IMR-90 (cell line): ENCODE data around the gene CACNG7. TPM values are rescaled to one million over a fixed set of nuclear protein-coding genes. Genes with fewer than 3 reads are reported as not detected.

Experiments used
- ATAC-seq: fragments of 200-7000 bp; cut with Tn5 transposase; 2 replicates; pipeline ENCODE4 v1.9.1; 2020; ENCODE audit warnings: low read depth, mild to moderate bottlenecking, moderate library complexity
- BruUV-seq: library from RNA; stranded (reverse); fragments of 400-500 nt; replicated peaks from 2 replicates; lab custom pipeline; 2021; lab: Mats Ljungman, UMichigan
- CTCF ChIA-PET: fragments of 300-600 bp; formaldehyde crosslinking; extraction: SDS; loops from one replicate; lab custom pipeline; 2021; ENCODE audit warnings: antibody characterized with exemption; lab: Yijun Ruan, JAX
- POLR2A ChIA-PET: fragments of 300-600 bp; sonication (Branson Sonifier 250); formaldehyde crosslinking; loops from one replicate; lab custom pipeline; 2022; ENCODE audit warnings: antibody characterized with exemption; ENCODE audit not compliant: unreplicated experiment; lab: Charles Lee
- DNase-seq: peaks from one replicate; pipeline ENCODE4 v3.0.0; 2013
- H2AFZ ChIP-seq: replicated peaks from 2 replicates; pipeline ENCODE3; 2013; ENCODE audit warnings: low read length, mild to moderate bottlenecking; ENCODE audit not compliant: poor library complexity
- H2AK5ac ChIP-seq: 2 replicates; pipeline ENCODE4 v1.6.1; 2013; ENCODE audit warnings: low read depth, low read length, inconsistent platforms
- H2AK9ac ChIP-seq: replicated peaks from 2 replicates; pipeline ENCODE3; 2013; ENCODE audit warnings: mild to moderate bottlenecking, low read depth, low read length, moderate library complexity; ENCODE audit not compliant: poor library complexity
- H2BK120ac ChIP-seq: 2 replicates; pipeline ENCODE4 v1.6.1; 2013; ENCODE audit warnings: low read depth, low read length, inconsistent platforms
- H2BK15ac ChIP-seq: 3 replicates; pipeline ENCODE4 v1.6.1; 2013; ENCODE audit warnings: low read depth, low read length, inconsistent platforms
- H2BK20ac ChIP-seq: 2 replicates; pipeline ENCODE4 v1.6.1; 2013; ENCODE audit warnings: low read depth, mild to moderate bottlenecking, inconsistent platforms, low read length, moderate library complexity
- H2BK5ac ChIP-seq: 2 replicates; pipeline ENCODE4 v1.6.1; 2013; ENCODE audit warnings: mild to moderate bottlenecking, low read depth, low read length, inconsistent platforms; ENCODE audit not compliant: poor library complexity, severe bottlenecking
- H3K14ac ChIP-seq: replicated peaks from 2 replicates; pipeline ENCODE4 v1.6.1; 2013; ENCODE audit warnings: low read depth, low read length, inconsistent platforms
- H3K18ac ChIP-seq: 2 replicates; pipeline ENCODE4 v1.6.1; 2013; ENCODE audit warnings: low read depth, low read length, control low read depth
- H3K23ac ChIP-seq: 2 replicates; pipeline ENCODE4 v1.6.1; 2013; ENCODE audit warnings: low read depth, low read length, inconsistent platforms
- H3K27ac ChIP-seq: 2 replicates; pipeline ENCODE4 v1.5.1; 2013; ENCODE audit warnings: mild to moderate bottlenecking, control low read depth, low read length; ENCODE audit not compliant: insufficient read depth
- H3K27me3 ChIP-seq: 2 replicates; pipeline ENCODE4 v1.6.1; 2013; ENCODE audit warnings: low read length; ENCODE audit not compliant: control insufficient read depth, insufficient read depth
- H3K36me3 ChIP-seq: 2 replicates; pipeline ENCODE4 v1.6.1; 2013; ENCODE audit warnings: low read length, mixed read lengths; ENCODE audit not compliant: control insufficient read depth, insufficient read depth
- H3K4ac ChIP-seq: 2 replicates; pipeline ENCODE4 v1.6.1; 2013; ENCODE audit warnings: low read depth, low read length, inconsistent platforms
- H3K4me1 ChIP-seq: 2 replicates; pipeline ENCODE4 v1.6.1; 2013; ENCODE audit warnings: low read length, mixed read lengths; ENCODE audit not compliant: control insufficient read depth, insufficient read depth
- H3K4me2 ChIP-seq: 2 replicates; pipeline ENCODE4 v1.6.1; 2013; ENCODE audit warnings: low read depth, mild to moderate bottlenecking, control low read depth, low read length, moderate library complexity
- H3K4me3 ChIP-seq: 2 replicates; pipeline ENCODE4 v1.5.1; 2013; ENCODE audit warnings: low read depth, mild to moderate bottlenecking, control low read depth, low read length, moderate library complexity; ENCODE audit not compliant: insufficient read depth
- H3K56ac ChIP-seq: 2 replicates; pipeline ENCODE4 v1.6.1; 2013; ENCODE audit warnings: low read length, inconsistent platforms; ENCODE audit not compliant: insufficient read depth; ENCODE audit errors: extremely low read depth
- H3K79me1 ChIP-seq, 2 experiments: 2 replicates each; pipeline ENCODE4 v1.6.1; 2013; ENCODE audit warnings: low read length in 2 of 2, inconsistent platforms in 1 of 2, low read depth in 1 of 2
- H3K9ac ChIP-seq: 2 replicates; pipeline ENCODE4 v1.6.1; 2013; ENCODE audit warnings: low read depth, low read length, control low read depth
- H3K9me1 ChIP-seq: 2 replicates; pipeline ENCODE4 v1.6.1; 2013; ENCODE audit warnings: low read length, inconsistent platforms; ENCODE audit not compliant: insufficient read depth
- H3K9me3 ChIP-seq: 2 replicates; pipeline ENCODE4 v1.6.1; 2013; ENCODE audit warnings: low read length; ENCODE audit not compliant: control insufficient read depth, insufficient read depth
- H4K20me1 ChIP-seq: 2 replicates; pipeline ENCODE4 v1.6.1; 2013; ENCODE audit warnings: low read length, inconsistent platforms; ENCODE audit not compliant: insufficient read depth
- H4K5ac ChIP-seq: 2 replicates; pipeline ENCODE4 v1.6.1; 2013; ENCODE audit warnings: mild to moderate bottlenecking, low read depth, low read length, control low read depth
- H4K8ac ChIP-seq, 2 experiments: 2 replicates each; pipeline ENCODE4 v1.6.1; 2013; ENCODE audit warnings: low read depth in 2 of 2, low read length in 2 of 2, control low read depth in 1 of 2, inconsistent platforms in 1 of 2
- H4K91ac ChIP-seq: 2 replicates; pipeline ENCODE4 v1.6.1; 2013; ENCODE audit warnings: low read depth, low read length, inconsistent platforms; ENCODE audit not compliant: insufficient read depth
- POLR2A ChIP-seq: IDR thresholded peaks from 2 replicates; pipeline ENCODE4 v1.6.1; 2012; ENCODE audit warnings: mild to moderate bottlenecking, low read depth, low read length
- RAD21 ChIP-seq: IDR thresholded peaks from 2 replicates; pipeline ENCODE4 v1.6.1; 2012; ENCODE audit warnings: low read length, improper control_type of control experiment
- SMC3 ChIP-seq: fragments of 150-350 bp; IDR thresholded peaks from 2 replicates; pipeline ENCODE4 v1.6.1; 2016; ENCODE audit warnings: low read depth, mild to moderate bottlenecking, antibody characterized with exemption, low read length, moderate library complexity
- WGBS, 2 experiments: methylation state at CpG; one replicate each; pipeline versions ENCODE4 v1.1.5 to v1.1.7; 2013; ENCODE audit warnings: missing lambda C conversion rate in 2 of 2; ENCODE audit not compliant: insufficient read length in 1 of 2; ENCODE audit errors: extremely low coverage in 2 of 2; 5-methylcytosine and 5-hydroxymethylcytosine counted together
- dilution Hi-C: fragments of 300-500 bp; cut with HindIII; formaldehyde crosslinking; loops from one replicate; pipeline ENCODE4 v1.14.3; 2018; ENCODE audit warnings: low sequenced_read_pairs; ENCODE audit not compliant: unreplicated experiment
- in situ Hi-C: fragments of 300-500 bp; cut with MboI; formaldehyde crosslinking; loops from 3 replicates; pipeline ENCODE4 v1.14.3; 2019; ENCODE audit warnings: low sequenced_read_pairs, inconsistent platforms, mixed read lengths
- intact Hi-C: fragments of 100-400 bp; cut with micrococcal nuclease; formaldehyde crosslinking; loops from 2 replicates; pipeline ENCODE4 v1.10.0; 2022
- polyA plus RNA-seq, 3 experiments: library from polyadenylated mRNA; depleted of rRNA; stranded (reverse); fragments of >200 nt; gene quantifications; 2 replicates each; pipeline ENCODE4 v1.2.3, GENCODE V29; 2012; ENCODE audit warnings: low replicate concordance in 1 of 3
- total RNA-seq: library from RNA; depleted of rRNA; stranded (reverse); fragments of >200 nt; gene quantifications from 2 replicates; pipeline ENCODE4 v1.2.3, GENCODE V29; 2012

Gene CACNG7
- total and polyA plus RNA-seq, 2 of the 4 experiments (the other 2 are of a cell fraction), result 0.36 to 6.7 TPM

DNA sequence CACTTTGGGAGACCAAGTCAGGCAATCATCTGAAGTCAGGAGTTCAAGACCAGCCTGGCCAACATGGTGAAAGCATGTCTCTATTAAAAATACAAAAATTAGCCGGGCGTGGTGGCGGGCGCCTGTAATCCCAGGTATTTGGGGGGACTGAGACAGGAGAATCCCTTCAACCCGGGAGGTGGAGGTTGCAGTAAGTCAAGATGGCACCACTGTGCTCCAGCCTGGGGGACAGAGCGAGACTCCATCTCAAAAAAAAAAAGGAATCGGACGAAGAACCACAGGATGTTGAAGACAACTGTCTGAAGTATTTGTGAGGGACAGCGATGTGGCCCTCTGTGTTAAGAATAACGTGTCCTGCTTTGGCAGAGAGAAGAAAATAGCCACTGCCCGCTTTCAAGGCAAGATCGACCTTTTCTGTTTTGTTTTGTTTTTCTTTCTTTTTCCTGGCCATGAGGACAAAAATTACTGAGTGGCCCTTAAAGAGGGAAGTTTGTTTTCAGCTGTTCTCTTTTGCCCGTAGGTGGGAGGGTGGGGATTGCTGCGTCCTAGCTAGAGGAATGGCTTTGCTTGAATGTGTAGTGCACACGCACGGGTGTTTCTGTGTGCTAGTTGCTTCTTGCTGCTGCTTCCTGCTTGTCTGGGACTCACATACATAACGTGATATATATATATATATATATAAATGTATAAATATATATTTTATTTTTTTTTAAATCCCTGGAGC, 33.3 kb upstream of the CACNG7 start (continued):
- no peak for TF ChIP-seq SMC3

DNA sequence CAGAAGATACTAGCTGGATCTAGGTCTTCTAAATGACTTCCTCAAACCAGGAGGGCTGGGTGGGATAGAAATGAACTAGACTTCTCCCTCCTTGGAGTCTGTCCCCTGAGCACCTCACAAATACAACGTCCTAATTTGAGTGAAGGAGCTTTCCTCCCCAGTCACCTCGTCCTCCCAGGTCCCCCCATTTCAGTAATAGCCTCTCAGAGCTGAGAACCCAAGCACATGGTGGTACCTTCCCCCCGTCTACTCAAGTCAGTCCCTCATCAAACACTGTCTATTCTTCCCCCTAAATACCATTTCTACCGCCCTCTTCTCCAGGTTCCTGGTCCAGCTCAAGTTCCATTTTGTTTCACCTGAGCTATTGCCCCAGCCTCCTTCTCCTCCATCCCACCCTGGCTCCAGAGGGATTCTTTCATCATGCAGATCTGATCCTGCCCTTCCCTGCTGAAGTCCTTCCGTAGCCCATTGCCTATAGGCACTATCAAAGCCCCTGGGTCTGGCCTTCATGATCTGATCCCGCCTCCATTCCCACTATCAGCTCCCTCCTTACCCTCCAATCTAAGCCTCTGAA, 32.3 kb upstream of the CACNG7 start:
- peaks cover 49% of the 10 kb centered on the region for H4K20me1 ChIP-seq
- H2AK5ac ChIP-seq, result no peak overlapping the region
- in situ Hi-C loops (loop anchor here (10.0 kb wide), 1 partner anchor 578 kb away; no protein-coding TSS in a partner anchor), dilution Hi-C loops (no loop called here), intact Hi-C loops (no loop called here)
- POLR2A ChIA-PET, result no interaction called here
- H3K18ac ChIP-seq, result no peak overlapping the region
- H4K8ac ChIP-seq, result no peak overlapping the region
- H3K23ac ChIP-seq, result no peak overlapping the region
- peaks cover 13 to 35% of the 10 kb centered on the region in 2 experiments for H3K79me1 ChIP-seq
- H3K9me1 ChIP-seq, result peaks cover 11% of the 10 kb centered on the region
- H3K36me3 ChIP-seq, result peaks cover 33% of the 10 kb centered on the region
- no peak overlapping the region for H3K14ac ChIP-seq
- peaks cover 5% of the 10 kb centered on the region for H3K4me1 ChIP-seq
- WGBS, 2 experiments, result 100% methylated on average over 3 of the region's 6 CpGs; no CpG with 5 or more reads in 1 of the 2 experiments
- peak; percentile 19; the same call in 1 of the 2 replicates for TF ChIP-seq POLR2A
- TF ChIP-seq RAD21, result no peak
- H3K9me3 ChIP-seq, result no peaks in the 10 kb centered on the region
- H3K27ac ChIP-seq, result no peak overlapping the region
- H2AFZ ChIP-seq, result no peak overlapping the region
- no peak overlapping the region for H3K4me2 ChIP-seq
- H4K5ac ChIP-seq, result no peak overlapping the region
- no peak overlapping the region for H2BK120ac ChIP-seq
- no TSS peak for BruUV-seq
- no peak overlapping the region for H3K56ac ChIP-seq
- no peak overlapping the region for H3K4ac ChIP-seq
- no peak overlapping the region for H3K9ac ChIP-seq
- ATAC-seq (no peak), DNase-seq (no peak)
- H2BK20ac ChIP-seq, result no peak overlapping the region
- no peak overlapping the region for H2AK9ac ChIP-seq
- no peak overlapping the region for H2BK15ac ChIP-seq
- CTCF ChIA-PET, result no interaction called here
- H3K4me3 ChIP-seq, result no peak overlapping the region
- no peak overlapping the region for H2BK5ac ChIP-seq
- peaks cover 12% of the 10 kb centered on the region for H3K27me3 ChIP-seq
- no peak overlapping the region for H4K91ac ChIP-seq
